GM19193 (cell line): ENCODE measurements around the gene IFNAR2.

Experiments
- POLR2A ChIP-seq: IDR thresholded peaks from 4 replicates; pipeline ENCODE4 v1.6.1; 2011; ENCODE audit not compliant: insufficient read depth, insufficient read length; ENCODE audit errors: extremely low read depth

Gene IFNAR2

GRCh38 chr21:33249331-33250002, 19.7 kb downstream of the IFNAR2 start:
- TF ChIP-seq POLR2A: no peak

- no peak for TF ChIP-seq POLR2A
These were observed 21.4 kb downstream of the IFNAR2 start for GRCh38 chr21:33251119-33251518.

GRCh38 chr21:33254766-33255165, 25.0 kb downstream of the IFNAR2 start:
- TF ChIP-seq POLR2A: no peak

- no peak for TF ChIP-seq POLR2A
These were observed 25.7 kb downstream of the IFNAR2 start for GRCh38 chr21:33255404-33255803.

- no peak for TF ChIP-seq POLR2A
These were observed 26.3 kb downstream of the IFNAR2 start for GRCh38 chr21:33256019-33256418.

- TF ChIP-seq POLR2A: no peak
These were observed 27.5 kb downstream of the IFNAR2 start for GRCh38 chr21:33257094-33257803.

GRCh38 chr21:33258475-33258874, 28.7 kb downstream of the IFNAR2 start:
- no peak for TF ChIP-seq POLR2A

- no peak for TF ChIP-seq POLR2A
These were observed 29.7 kb downstream of the IFNAR2 start for GRCh38 chr21:33259428-33259827.

- no peak for TF ChIP-seq POLR2A
These were observed 30.3 kb downstream of the IFNAR2 start for GRCh38 chr21:33259995-33260394.

- TF ChIP-seq POLR2A: no peak
These were observed 31.9 kb downstream of the IFNAR2 start for GRCh38 chr21:33261635-33262034.

- TF ChIP-seq POLR2A: no peak
These were observed 33.2 kb downstream of the IFNAR2 start for GRCh38 chr21:33262921-33263320.

- no peak for TF ChIP-seq POLR2A
These were observed 34.8 kb downstream of the IFNAR2 start for GRCh38 chr21:33264561-33264960.

- TF ChIP-seq POLR2A: no peak
These were observed 35.9 kb downstream of the IFNAR2 start for GRCh38 chr21:33265664-33266049.

- TF ChIP-seq POLR2A: peak; percentile 71
These were observed 36.5 kb downstream of the IFNAR2 start, which contains the start of gene IL10RB for GRCh38 chr21:33266050-33266788. TSS of gene IL10RB (plus strand) at chr21:33266367. CDS start at chr21:33266466, 99 bp downstream.

GRCh38 chr21:33266789-33267135, 37.0 kb downstream of the IFNAR2 start:
- peak; percentile 56 for TF ChIP-seq POLR2A

- TF ChIP-seq POLR2A: no peak
These were observed 37.5 kb downstream of the IFNAR2 start for GRCh38 chr21:33267250-33267649.
